GM13976 (cell line): ENCODE results near the gene TSPAN32.

Experiments used
- DNase-seq: peaks from one replicate; pipeline ENCODE4 v3.0.0; 2012; ENCODE audit warnings: low spot score
- CTCF ChIP-seq: IDR thresholded peaks from 2 replicates; pipeline ENCODE4 v1.5.1; 2012; ENCODE audit warnings: borderline replicate concordance, mild to moderate bottlenecking; ENCODE audit not compliant: insufficient read depth; ENCODE audit errors: extremely low read depth, missing control alignments, control extremely low read depth
- in situ Hi-C: fragments of 300-500 bp; cut with MboI; formaldehyde crosslinking; loops from one replicate; pipeline ENCODE4 v1.12.0; 2022; ENCODE audit warnings: low sequenced_read_pairs, mixed read lengths, inconsistent platforms; ENCODE audit not compliant: unreplicated experiment

The TSPAN32 gene

GRCh38 chr11:2259897-2260451 is 41.8 kb upstream of the TSPAN32 start:
- in situ Hi-C loops: no loop called here
- no peak for TF ChIP-seq CTCF
- peak; percentile 30 for DNase-seq

GRCh38 chr11:2260491-2261364 is 41.1 kb upstream of the TSPAN32 start:
- in situ Hi-C loops: no loop called here
- no peak for DNase-seq
- TF ChIP-seq CTCF: no peak

- in situ Hi-C loops: no loop called here
- TF ChIP-seq CTCF: no peak
Observed at GRCh38 chr11:2261436-2262230, 40.2 kb upstream of the TSPAN32 start.

GRCh38 chr11:2262301-2263070 is 39.3 kb upstream of the TSPAN32 start:
- no peak for DNase-seq
- no peak for TF ChIP-seq CTCF
- in situ Hi-C loops: no loop called here

More at GRCh38 chr11:2261436-2262230, 40.2 kb upstream of the TSPAN32 start:
- DNase-seq: no peak

GRCh38 chr11:2263071-2263565 is 38.7 kb upstream of the TSPAN32 start:
- DNase-seq: no peak
- TF ChIP-seq CTCF: no peak
- in situ Hi-C loops: no loop called here
